Osteoblast (primary cell): Measurements from ENCODE around the gene USP10. TPM values are rescaled to one million over a fixed set of nuclear protein-coding genes. Genes with fewer than 3 reads are reported as not detected.

Experiments used
- DNase-seq: peaks from one replicate; pipeline ENCODE4 v3.0.0; 2011; ENCODE audit warnings: low spot score, mixed read lengths; ENCODE audit not compliant: insufficient read length; ENCODE audit errors: missing footprints
- H2AFZ ChIP-seq: 2 replicates; pipeline ENCODE4 v1.6.0; 2011; ENCODE audit warnings: mild to moderate bottlenecking, low read length
- H3K27ac ChIP-seq: 2 replicates; pipeline ENCODE4 v1.5.1; 2011; ENCODE audit warnings: mild to moderate bottlenecking, low read depth, low read length, moderate library complexity
- H3K27me3 ChIP-seq: 2 replicates; pipeline ENCODE4 v1.6.0; 2012; ENCODE audit warnings: mild to moderate bottlenecking, control low read depth, inconsistent platforms, low read length, moderate library complexity; ENCODE audit not compliant: insufficient read depth
- H3K36me3 ChIP-seq: 2 replicates; pipeline ENCODE4 v1.5.1; 2011; ENCODE audit warnings: mild to moderate bottlenecking, low read length, control low read depth, moderate library complexity; ENCODE audit not compliant: insufficient read depth
- H3K4me1 ChIP-seq: 2 replicates; pipeline ENCODE4 v1.5.1; 2011; ENCODE audit warnings: mild to moderate bottlenecking, low read length, control low read depth, moderate library complexity; ENCODE audit not compliant: insufficient read depth
- H3K4me2 ChIP-seq: 2 replicates; pipeline ENCODE4 v1.6.0; 2011; ENCODE audit warnings: mild to moderate bottlenecking, low read length; ENCODE audit not compliant: insufficient read depth
- H3K4me3 ChIP-seq: fragments of 200-600 bp; sonication (generic); 3 replicates; pipeline ENCODE4 v1.5.1; 2012; ENCODE audit warnings: mild to moderate bottlenecking, low read length, inconsistent platforms; ENCODE audit not compliant: insufficient read depth
- H3K79me2 ChIP-seq: 2 replicates; pipeline ENCODE4 v1.6.0; 2012; ENCODE audit warnings: mild to moderate bottlenecking, low read length, control low read depth, inconsistent platforms; ENCODE audit not compliant: insufficient read depth
- H3K9me3 ChIP-seq: 2 replicates; pipeline ENCODE4 v1.5.1; 2011; ENCODE audit warnings: low read depth, low read length, control low read depth
- H4K20me1 ChIP-seq: 2 replicates; pipeline ENCODE4 v1.6.0; 2012; ENCODE audit warnings: mild to moderate bottlenecking, low read length, control low read depth; ENCODE audit not compliant: insufficient read depth
- CTCF ChIP-seq: IDR thresholded peaks from 2 replicates; pipeline ENCODE4 v1.5.1; 2011; ENCODE audit warnings: mild to moderate bottlenecking, low read depth, low read length, moderate library complexity; ENCODE audit errors: extremely low read depth
- total RNA-seq: library from RNA; depleted of rRNA; stranded (reverse); fragments of >200 nt; gene quantifications from 2 replicates; pipeline ENCODE4 v1.2.3, GENCODE V29; 2012

USP10 gene
- total RNA-seq, 1 donor, result 43.1 TPM

GRCh38 chr16:84667600-84668309 lies 32.0 kb upstream of the USP10 start:
- no peak for DNase-seq
- H3K4me2 ChIP-seq, result no peak overlapping the region
- no peak overlapping the region for H3K27ac ChIP-seq
- no peak overlapping the region for H3K4me3 ChIP-seq
- peaks cover 15% of the 10 kb centered on the region for H4K20me1 ChIP-seq
- peaks cover 5% of the 10 kb centered on the region for H3K79me2 ChIP-seq
- H3K9me3 ChIP-seq, result no peaks in the 10 kb centered on the region
- H3K4me1 ChIP-seq, result no peaks in the 10 kb centered on the region
- no peak for TF ChIP-seq CTCF
- peaks cover 28% of the 10 kb centered on the region for H3K36me3 ChIP-seq
- H3K27me3 ChIP-seq, result no peaks in the 10 kb centered on the region
- H2AFZ ChIP-seq, result no peak overlapping the region

DNA sequence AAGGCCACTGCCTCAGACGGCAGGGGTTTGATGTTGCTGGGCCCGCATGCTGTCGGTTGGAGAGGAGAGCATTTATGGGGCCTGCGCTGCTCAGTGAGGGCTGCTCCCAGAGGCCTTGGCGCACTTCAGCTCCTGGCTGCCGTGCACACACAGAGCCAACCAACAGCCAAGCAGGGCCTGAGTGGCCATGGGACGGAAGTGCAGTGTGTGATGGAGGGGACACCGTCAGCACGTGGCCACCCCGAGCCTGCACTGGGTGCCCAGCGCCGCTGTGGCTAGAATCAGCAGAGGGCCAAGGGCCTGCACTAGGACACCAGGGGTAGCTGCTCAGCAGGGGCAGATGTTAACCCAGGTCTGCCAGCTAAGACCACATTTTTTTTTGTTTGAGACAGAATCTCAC lies 29.7 kb upstream of the USP10 start:
- Histone ChIP-seq H2AFZ (no peak overlapping the region), H3K27me3 (no peaks in the 10 kb centered on the region), H3K79me2 (peaks cover 3% of the 10 kb centered on the region), H3K27ac (no peak overlapping the region), H3K36me3 (peaks cover 7% of the 10 kb centered on the region), H3K4me2 (no peak overlapping the region), H3K9me3 (no peaks in the 10 kb centered on the region), H3K4me1 (no peaks in the 10 kb centered on the region), H3K4me3 (no peak overlapping the region), H4K20me1 (peaks cover 8% of the 10 kb centered on the region)
- no peak for TF ChIP-seq CTCF
- DNase-seq, result no peak

DNA sequence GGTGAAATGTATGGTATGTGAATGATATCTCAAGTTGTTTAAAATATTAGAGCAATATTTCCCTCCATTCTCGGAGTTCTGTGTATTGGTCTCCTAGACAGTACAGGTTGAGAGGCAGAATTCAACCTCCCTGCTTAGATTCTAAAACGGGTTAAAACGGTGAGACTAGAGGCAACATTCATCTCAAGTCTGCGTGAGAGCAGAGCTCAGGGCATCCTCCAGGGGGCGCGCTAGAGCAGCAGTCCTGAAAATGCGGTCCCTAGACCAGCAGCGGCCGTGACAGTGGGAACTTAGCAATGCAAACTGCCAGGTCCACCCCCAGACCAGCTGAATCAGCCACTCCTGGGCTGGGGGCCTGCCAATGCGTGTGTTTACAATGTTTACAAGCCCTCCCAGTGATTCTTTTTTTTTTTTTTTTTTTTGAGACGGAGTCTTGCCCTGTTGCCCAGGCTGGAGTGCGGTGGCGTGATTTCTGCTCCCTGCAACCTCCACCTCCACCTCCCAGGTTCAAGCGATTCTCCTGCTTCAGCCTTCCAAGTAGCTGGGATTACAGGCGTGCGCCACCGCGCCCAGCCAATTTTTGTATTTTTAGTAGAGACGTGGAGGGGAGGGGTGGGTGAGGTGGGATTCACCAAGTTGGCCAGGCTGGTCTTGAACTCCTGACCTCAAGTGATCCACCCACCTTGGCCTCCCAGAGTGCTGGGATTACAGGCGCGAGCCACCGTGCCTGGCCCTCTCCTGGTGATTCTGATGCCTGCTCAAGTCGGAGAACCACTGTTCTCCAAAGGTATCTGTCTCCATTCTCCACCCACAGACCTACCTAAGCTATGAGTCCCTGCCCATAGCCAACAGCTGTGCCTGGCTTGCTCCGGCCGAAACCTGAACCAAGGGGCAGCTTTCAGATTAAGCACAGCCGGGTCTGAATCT lies 27.3 kb upstream of the USP10 start:
- Histone ChIP-seq H4K20me1 (no peaks in the 10 kb centered on the region), H3K27ac (no peak overlapping the region), H3K4me1 (no peaks in the 10 kb centered on the region), H3K4me2 (no peak overlapping the region), H3K27me3 (peaks cover under 1% of the 10 kb centered on the region), H2AFZ (no peak overlapping the region), H3K9me3 (no peaks in the 10 kb centered on the region), H3K36me3 (no peaks in the 10 kb centered on the region), H3K4me3 (no peak overlapping the region), H3K79me2 (no peaks in the 10 kb centered on the region)
- TF ChIP-seq CTCF, result peak; percentile 94
- peak; percentile 98 for DNase-seq

DNA sequence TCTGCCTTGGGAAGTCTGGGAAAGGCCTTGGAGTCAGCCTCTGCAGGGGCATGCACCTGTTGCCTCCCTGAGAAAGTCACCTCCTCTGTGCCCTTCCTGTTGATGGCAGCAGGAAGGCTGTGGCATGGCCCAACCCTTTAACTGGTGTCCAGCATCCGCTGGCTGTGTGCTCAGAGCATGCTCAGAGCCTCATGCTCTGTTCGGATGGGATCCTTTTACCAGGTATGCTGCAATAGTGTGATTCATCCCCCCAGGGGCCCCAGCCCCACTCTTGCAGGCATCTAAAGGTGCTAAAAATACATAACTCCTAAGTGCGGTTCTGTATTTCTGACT lies 26.6 kb upstream of the USP10 start:
- Histone ChIP-seq H3K36me3 (no peaks in the 10 kb centered on the region), H3K27me3 (peaks cover 4% of the 10 kb centered on the region), H3K4me3 (no peak overlapping the region), H2AFZ (no peak overlapping the region), H4K20me1 (no peaks in the 10 kb centered on the region), H3K4me2 (no peak overlapping the region), H3K27ac (no peak overlapping the region), H3K9me3 (no peaks in the 10 kb centered on the region), H3K4me1 (no peaks in the 10 kb centered on the region), H3K79me2 (no peaks in the 10 kb centered on the region)
- no peak for DNase-seq
- TF ChIP-seq CTCF, result no peak
